H1 (cell line): ENCODE measurements around the gene RABGGTA. TPM values are rescaled to one million over a fixed set of nuclear protein-coding genes. Genes with fewer than 3 reads are reported as not detected.

Source experiments
- CTCF ChIA-PET: fragments of 300-600 bp; sonication (Branson Sonifier 250); formaldehyde crosslinking; loops from one replicate; lab custom pipeline; 2021; ENCODE audit not compliant: partially characterized antibody; lab: Charles Lee
- POLR2A ChIA-PET: fragments of 300-600 bp; sonication (Branson Sonifier 250); formaldehyde crosslinking; loops from one replicate; lab custom pipeline; 2021; ENCODE audit warnings: inconsistent platforms; ENCODE audit not compliant: partially characterized antibody; lab: Charles Lee
- DNase-seq, 2 experiments: peaks; one replicate each; pipeline versions ENCODE4 v3.0.0 to v3.0.0-alpha.2; 2010 to 2022; ENCODE audit warnings: low spot score in 2 of 2, low read depth in 1 of 2, mixed read lengths in 1 of 2
- FAIRE-seq: peaks from 2 replicates; lab custom pipeline; 2011; peaks lifted over from hg19 to GRCh38; lab: Jason Lieb, UNC
- H2AFZ ChIP-seq: 2 replicates; pipeline ENCODE4 v1.8.1; 2012; ENCODE audit warnings: low read length, inconsistent platforms
- H2AK5ac ChIP-seq: 2 replicates; pipeline ENCODE4 v1.6.1; 2013; ENCODE audit warnings: low read depth, low read length
- H2BK120ac ChIP-seq: replicated peaks from 2 replicates; pipeline ENCODE3; 2013; ENCODE audit warnings: low read depth, low read length, inconsistent platforms
- H2BK12ac ChIP-seq: 2 replicates; pipeline ENCODE4 v1.6.1; 2013; ENCODE audit warnings: low read depth, low read length
- H2BK15ac ChIP-seq: 2 replicates; pipeline ENCODE4 v1.6.1; 2013; ENCODE audit warnings: low read length
- H2BK20ac ChIP-seq: 2 replicates; pipeline ENCODE4 v1.6.1; 2013; ENCODE audit warnings: low read length
- H2BK5ac ChIP-seq: 2 replicates; pipeline ENCODE4 v1.6.1; 2013; ENCODE audit warnings: low read depth, low read length
- H3K14ac ChIP-seq: 2 replicates; pipeline ENCODE4 v1.6.1; 2013; ENCODE audit warnings: inconsistent platforms; ENCODE audit not compliant: insufficient read length
- H3K18ac ChIP-seq: 2 replicates; pipeline ENCODE4 v1.6.1; 2013; ENCODE audit warnings: low read length; ENCODE audit errors: extremely low read depth
- H3K23ac ChIP-seq: 2 replicates; pipeline ENCODE4 v1.6.1; 2013; ENCODE audit warnings: inconsistent platforms; ENCODE audit not compliant: insufficient read length
- H3K23me2 ChIP-seq: 2 replicates; pipeline ENCODE4 v1.6.1; 2013; ENCODE audit warnings: low read depth, low read length
- H3K27ac ChIP-seq: 2 replicates; pipeline ENCODE4 v1.6.1; 2011; ENCODE audit warnings: low read depth, low read length, inconsistent platforms
- H3K27me3 ChIP-seq, 4 experiments: replicated peaks in 1 of 4; 1 replicate in 1 of 4; 2 replicates in 3 of 4; pipeline versions ENCODE4 v1.6.1 to v1.8.1; 2011 to 2013; ENCODE audit warnings: low read length in 3 of 4, mild to moderate bottlenecking in 3 of 4, inconsistent platforms in 2 of 4, mixed read lengths in 2 of 4, moderate library complexity in 1 of 4; ENCODE audit not compliant: control insufficient read depth in 3 of 4, insufficient read depth in 3 of 4; ENCODE audit errors: extremely low read depth in 1 of 4
- H3K36me3 ChIP-seq, 4 experiments: 2 replicates each; pipeline versions ENCODE4 v1.6.1 to v1.8.1; 2011 to 2013; ENCODE audit warnings: mild to moderate bottlenecking in 4 of 4, low read length in 3 of 4, moderate library complexity in 2 of 4, control low read depth in 1 of 4, inconsistent platforms in 1 of 4; ENCODE audit not compliant: insufficient read depth in 4 of 4, control insufficient read depth in 2 of 4
- H3K4ac ChIP-seq: replicated peaks from 2 replicates; pipeline ENCODE3; 2013; ENCODE audit warnings: low read length, low read depth, mixed read lengths, inconsistent platforms; ENCODE audit not compliant: insufficient read length
- H3K4me1 ChIP-seq, 4 experiments: replicated peaks in 1 of 4; 1 replicate in 1 of 4; 2 replicates in 3 of 4; pipeline versions ENCODE4 v1.6.1 to v1.8.1; 2011 to 2013; ENCODE audit warnings: low read length in 3 of 4, inconsistent platforms in 2 of 4, mixed read lengths in 1 of 4; ENCODE audit not compliant: insufficient read depth in 4 of 4, control insufficient read depth in 3 of 4
- H3K4me2 ChIP-seq, 2 experiments: 2 replicates each; pipeline versions ENCODE4 v1.6.1 to v1.8.1; 2011 to 2013; ENCODE audit warnings: low read depth in 2 of 2, low read length in 2 of 2, control low read depth in 1 of 2, inconsistent platforms in 1 of 2, mild to moderate bottlenecking in 1 of 2; ENCODE audit not compliant: insufficient read depth in 1 of 2
- H3K4me3 ChIP-seq, 4 experiments: fragments of 200-600, 300-600 bp in 1 of 4; sonication (generic), shearing (Covaris generic), sonication (Bioruptor Twin) in 1 of 4; 2 replicates each; pipeline versions ENCODE4 v1.5.1 to v1.8.1; 2011 to 2016; ENCODE audit warnings: low read length in 4 of 4, low read depth in 3 of 4, control low read depth in 2 of 4, inconsistent platforms in 2 of 4, mild to moderate bottlenecking in 2 of 4, mixed read lengths in 1 of 4, moderate library complexity in 1 of 4; ENCODE audit not compliant: insufficient read depth in 2 of 4; ENCODE audit errors: extremely low read depth in 1 of 4
- H3K56ac ChIP-seq: replicated peaks from 2 replicates; pipeline ENCODE3; 2013; ENCODE audit warnings: low read depth, mild to moderate bottlenecking, mixed read lengths, low read length, inconsistent platforms; ENCODE audit not compliant: insufficient read length
- H3K79me1 ChIP-seq: 2 replicates; pipeline ENCODE4 v1.6.1; 2013; ENCODE audit warnings: low read depth, low read length, control low read depth
- H3K79me2 ChIP-seq, 2 experiments: 2 replicates each; pipeline versions ENCODE4 v1.6.1 to v1.8.1; 2012 to 2013; ENCODE audit warnings: low read length in 2 of 2, mild to moderate bottlenecking in 2 of 2, inconsistent platforms in 1 of 2; ENCODE audit not compliant: insufficient read depth in 2 of 2, control insufficient read depth in 1 of 2
- H3K9ac ChIP-seq, 4 experiments: replicated peaks in 1 of 4; 1 replicate in 1 of 4; 2 replicates in 3 of 4; pipeline versions ENCODE4 v1.6.1 to v1.8.1; 2011 to 2013; ENCODE audit warnings: low read depth in 3 of 4, low read length in 3 of 4, control low read depth in 2 of 4, mild to moderate bottlenecking in 2 of 4, moderate library complexity in 2 of 4, inconsistent platforms in 1 of 4; ENCODE audit errors: extremely low read depth in 1 of 4
- H3K9me3 ChIP-seq, 2 experiments: 2 replicates each; pipeline versions ENCODE4 v1.6.1 to v1.8.1; 2012 to 2013; ENCODE audit warnings: mild to moderate bottlenecking in 2 of 2, moderate library complexity in 2 of 2, control low read depth in 1 of 2, inconsistent platforms in 1 of 2, low read depth in 1 of 2, low read length in 1 of 2, mixed read lengths in 1 of 2; ENCODE audit not compliant: insufficient read depth in 2 of 2
- H4K20me1 ChIP-seq, 2 experiments: replicated peaks in 1 of 2; 2 replicates each; pipeline versions ENCODE3 to v1.8.1; 2011 to 2013; ENCODE audit warnings: inconsistent platforms in 2 of 2, low read length in 2 of 2, mild to moderate bottlenecking in 1 of 2; ENCODE audit not compliant: insufficient read depth in 2 of 2, control insufficient read depth in 1 of 2
- H4K5ac ChIP-seq: 2 replicates; pipeline ENCODE4 v1.6.1; 2013; ENCODE audit warnings: low read length, low read depth, mixed read lengths, inconsistent platforms; ENCODE audit not compliant: insufficient read length
- H4K8ac ChIP-seq: 2 replicates; pipeline ENCODE4 v1.8.0; 2013; ENCODE audit warnings: mild to moderate bottlenecking, moderate library complexity, low read length, inconsistent platforms; ENCODE audit not compliant: insufficient read depth; ENCODE audit errors: extremely low read depth
- H4K91ac ChIP-seq: replicated peaks from 2 replicates; pipeline ENCODE3; 2013; ENCODE audit warnings: low read length, mixed read lengths, inconsistent platforms; ENCODE audit not compliant: insufficient read length
- CBX8 ChIP-seq: fragments of 300-800, 300-1000 bp; sonication (generic); IDR thresholded peaks from 2 replicates; pipeline ENCODE4 v1.7.1; 2016; ENCODE audit warnings: low read depth, low read length, borderline replicate concordance
- MAFK ChIP-seq: IDR thresholded peaks from 2 replicates; pipeline ENCODE4 v1.6.1; 2012; ENCODE audit warnings: low read depth, mild to moderate bottlenecking, improper control_type of control experiment, low read length
- RAD21 ChIP-seq, 2 experiments: IDR thresholded peaks in 1 of 2; conservative IDR thresholded peaks in 1 of 2; 2 replicates each; pipeline ENCODE4 v1.6.1; 2011; ENCODE audit warnings: low read depth in 2 of 2, low read length in 2 of 2, improper control_type of control experiment in 1 of 2, inconsistent platforms in 1 of 2, mild to moderate bottlenecking in 1 of 2, moderate library complexity in 1 of 2
- SP2 ChIP-seq: IDR thresholded peaks from 2 replicates; pipeline ENCODE4 v1.6.1; 2012; ENCODE audit warnings: mild to moderate bottlenecking, low read length, inconsistent platforms
- YY1 ChIP-seq: IDR thresholded peaks from 2 replicates; pipeline ENCODE4 v1.6.1; 2011; ENCODE audit warnings: low read depth, mild to moderate bottlenecking, low read length
- WGBS, 2 experiments: shearing (Covaris generic) in 1 of 2; methylation state at CpG; one replicate each; pipeline versions ENCODE4 v1.1.6 to v1.1.7; 2013 to 2015; ENCODE audit warnings: low lambda C conversion rate in 2 of 2, mixed read lengths in 2 of 2, inconsistent platforms in 1 of 2, low coverage in 1 of 2, missing lambda C conversion rate in 1 of 2; ENCODE audit not compliant: insufficient replicate concordance in 2 of 2, insufficient coverage in 1 of 2, insufficient read length in 1 of 2; ENCODE audit errors: extremely low coverage in 1 of 2, missing lambda C conversion rate in 1 of 2; 5-methylcytosine and 5-hydroxymethylcytosine counted together
- polyA plus RNA-seq, 7 experiments: library from polyadenylated mRNA; depleted of rRNA in 3 of 7; stranded (reverse) in 5 of 7; unstranded in 2 of 7; fragments of >200 nt in 5 of 7; fragments of 200-250 nt in 2 of 7; gene quantifications; 1 replicate in 5 of 7; 2 replicates in 1 of 7; 4 replicates in 1 of 7; pipeline versions ENCODE4 v1.2.1 to v1.2.3, GENCODE V29; 2011 to 2013; ENCODE audit warnings: missing spikeins in 2 of 7, mixed read lengths in 2 of 7
- total RNA-seq: library from RNA; stranded (reverse); fragmentation: NEBNext Ultra II Directional; extraction: Animal tissue kit (Norgen Biotek cat#: 25700); gene quantifications from 2 replicates; pipeline ENCODE4 v1.2.1, GENCODE V29; 2021
- TF ChIP-seq, protein P1 (sequence below), 3 experiments: IDR thresholded peaks; 1 replicate in 2 of 3; 2 replicates in 1 of 3; pipeline versions ENCODE4 v1.5.1 to v1.6.1; 2011; ENCODE audit warnings: low read length in 3 of 3, mild to moderate bottlenecking in 3 of 3, inconsistent platforms in 2 of 3, low read depth in 1 of 3, moderate library complexity in 1 of 3; ENCODE audit not compliant: insufficient read depth in 1 of 3; ENCODE audit errors: control extremely low read depth in 1 of 3
- TF ChIP-seq, protein P2 (sequence below): IDR thresholded peaks from 2 replicates; pipeline ENCODE4 v1.6.1; 2012; ENCODE audit warnings: inconsistent platforms

RABGGTA gene
- total and polyA plus RNA-seq, 2 of the 8 experiments (the other 6 are each of a cell fraction or from before 2014, with no cell fraction given) = 16.0 to 49.8 TPM

DNA sequence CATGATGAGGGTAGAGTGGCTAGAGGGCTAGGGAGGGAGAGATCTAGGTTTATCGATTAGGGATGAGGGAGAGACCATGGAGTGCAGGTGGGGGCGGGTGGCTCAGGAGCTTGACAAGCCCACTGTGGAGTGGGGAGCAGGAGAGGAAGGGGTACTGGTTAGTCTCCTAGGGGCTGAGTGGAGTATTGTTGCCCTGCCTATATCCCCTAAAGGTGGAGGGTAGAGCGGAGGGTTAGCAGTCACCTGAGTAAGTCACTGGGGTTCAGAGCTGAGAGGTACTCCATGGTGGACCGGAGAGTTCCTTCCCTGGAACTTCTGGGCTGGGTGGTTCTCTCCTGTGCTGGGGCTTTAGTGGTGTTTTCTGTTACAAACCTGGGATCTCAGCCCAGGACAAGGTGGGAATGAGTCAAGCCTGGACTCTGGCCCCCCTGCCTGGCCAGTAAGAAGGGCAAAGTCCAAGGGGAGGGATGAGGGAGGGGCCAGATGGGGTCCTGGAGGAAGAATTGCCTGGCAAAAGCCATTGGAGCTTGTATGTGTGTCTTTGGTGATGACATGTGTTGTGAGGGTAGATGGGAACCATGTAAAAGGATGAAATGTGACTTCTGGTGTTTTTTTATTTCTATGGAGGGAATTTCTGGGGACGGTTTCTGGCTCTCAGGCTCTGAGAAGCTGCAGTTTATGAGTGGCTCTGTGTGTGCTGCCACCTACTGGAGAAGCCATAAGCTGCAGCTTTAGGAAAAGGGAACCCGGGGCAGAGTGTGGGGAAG is 36.4 kb upstream of the RABGGTA start, which contains the start of gene CIDEB:
TSS of gene CIDEB (minus strand) at position 403 of the 767 bp plus-strand sequence. CDS start at position 284, 119 bp downstream.
- WGBS, 2 experiments = 72% methylated on average over 6 of the region's 6 CpGs; no CpG with 5 or more reads in 1 of the 2 experiments
- FAIRE-seq (no peak), DNase-seq (peak in 1 of 2 experiments; percentile 86)
- Histone ChIP-seq H3K27ac (no peak within 1 kb of the TSS), H3K56ac (no peak within 1 kb of the TSS), H3K4me2 (no peak within 1 kb of the TSS), H3K14ac (no peak within 1 kb of the TSS), H3K9ac (no peak within 1 kb of the TSS), H2AK5ac (no peak within 1 kb of the TSS), H4K91ac (no peak within 1 kb of the TSS), H3K4me1 (no peaks in the 10 kb centered on the region), H3K27me3 (no peaks in the 10 kb centered on the region), H3K79me2 (no peaks in the 10 kb centered on the region), H2BK12ac (no peak within 1 kb of the TSS), H2BK20ac (no peak within 1 kb of the TSS), H3K4me3 (no peak within 1 kb of the TSS), H2BK120ac (no peak within 1 kb of the TSS), H3K4ac (no peak within 1 kb of the TSS), H3K23me2 (peaks cover 1% of the 10 kb centered on the region; the same call in 1 of the 2 replicates), H3K9me3 (no peaks in the 10 kb centered on the region), H3K18ac (no peak within 1 kb of the TSS), H3K23ac (no peak within 1 kb of the TSS), H3K79me1 (no peaks in the 10 kb centered on the region), H2BK5ac (no peak within 1 kb of the TSS), H4K8ac (no peak within 1 kb of the TSS), H3K36me3 (peaks cover 20 to 37% (median 28%) of the 10 kb centered on the region in 4 experiments), H4K5ac (no peak within 1 kb of the TSS), H2BK15ac (no peak within 1 kb of the TSS), H4K20me1 (peaks cover 2 to 6% of the 10 kb centered on the region in 2 experiments), H2AFZ (no peak within 1 kb of the TSS)
- TF ChIP-seq MAFK (no peak), CBX8 (no peak), SP2 (no peak), RAD21 (IDR thresholded peaks at IDR 0.05 in 1 of 2, conservative IDR thresholded peaks at IDR 0.05 in 1 of 2; ENCODE audit: low read depth in 2 of 2, low read length in 2 of 2) (peak; percentile 45 to 64; a peak in 3 of 4 replicates), YY1 (0 out of 2 replicates have a peak, but pooled peaks have one; percentile 34)
- TF ChIP-seq, protein P1, sequence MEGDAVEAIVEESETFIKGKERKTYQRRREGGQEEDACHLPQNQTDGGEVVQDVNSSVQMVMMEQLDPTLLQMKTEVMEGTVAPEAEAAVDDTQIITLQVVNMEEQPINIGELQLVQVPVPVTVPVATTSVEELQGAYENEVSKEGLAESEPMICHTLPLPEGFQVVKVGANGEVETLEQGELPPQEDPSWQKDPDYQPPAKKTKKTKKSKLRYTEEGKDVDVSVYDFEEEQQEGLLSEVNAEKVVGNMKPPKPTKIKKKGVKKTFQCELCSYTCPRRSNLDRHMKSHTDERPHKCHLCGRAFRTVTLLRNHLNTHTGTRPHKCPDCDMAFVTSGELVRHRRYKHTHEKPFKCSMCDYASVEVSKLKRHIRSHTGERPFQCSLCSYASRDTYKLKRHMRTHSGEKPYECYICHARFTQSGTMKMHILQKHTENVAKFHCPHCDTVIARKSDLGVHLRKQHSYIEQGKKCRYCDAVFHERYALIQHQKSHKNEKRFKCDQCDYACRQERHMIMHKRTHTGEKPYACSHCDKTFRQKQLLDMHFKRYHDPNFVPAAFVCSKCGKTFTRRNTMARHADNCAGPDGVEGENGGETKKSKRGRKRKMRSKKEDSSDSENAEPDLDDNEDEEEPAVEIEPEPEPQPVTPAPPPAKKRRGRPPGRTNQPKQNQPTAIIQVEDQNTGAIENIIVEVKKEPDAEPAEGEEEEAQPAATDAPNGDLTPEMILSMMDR (IDR thresholded peaks at IDR 0.05; ENCODE audit: control extremely low read depth in 1 of 3, insufficient read depth in 1 of 3, low read depth in 1 of 3, low read length in 3 of 3) = peak; percentile 73 to 86 (median 76)
- TF ChIP-seq, protein P2, sequence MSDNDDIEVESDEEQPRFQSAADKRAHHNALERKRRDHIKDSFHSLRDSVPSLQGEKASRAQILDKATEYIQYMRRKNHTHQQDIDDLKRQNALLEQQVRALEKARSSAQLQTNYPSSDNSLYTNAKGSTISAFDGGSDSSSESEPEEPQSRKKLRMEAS = no peak
- ChIA-PET POLR2A (interaction anchor here (0.6 to 3.0 kb wide), 18 partner anchors 9 to 223 kb away, joined by 3 to 18 read pairs (median 4); partner anchors contain the start of genes ADCY4, DHRS1, MDP1 and NOP9), CTCF (interaction anchor here (0.6 to 15.8 kb wide), 48 partner anchors 9 to 819 kb away, joined by 3 to 173 read pairs (median 4); partner anchors contain the start of genes ADCY4, CBLN3, CHMP4A and DHRS1)
